Bronchial epithelial cell (primary cell): ENCODE data around the gene TMTC2. TPM values are rescaled to one million over a fixed set of nuclear protein-coding genes. Genes with fewer than 3 reads are reported as not detected.
A peak's percentile ranks its signal among the peaks of the same experiment; 100 is the strongest.

Experiments
- DNase-seq: peaks from one replicate; pipeline ENCODE4 v3.0.0-alpha.2; 2010; ENCODE audit warnings: low read depth
- FAIRE-seq: peaks from 2 replicates; lab custom pipeline; 2011; peaks lifted over from hg19 to GRCh38; lab: Jason Lieb, UNC
- H3K27me3 ChIP-seq: 2 replicates; pipeline ENCODE4 v1.5.1; 2011; ENCODE audit warnings: low read length; ENCODE audit not compliant: control insufficient read depth, insufficient read depth
- H3K36me3 ChIP-seq: 2 replicates; pipeline ENCODE4 v1.5.1; 2011; ENCODE audit warnings: low read length; ENCODE audit not compliant: control insufficient read depth, insufficient read depth
- H3K4me3 ChIP-seq: 2 replicates; pipeline ENCODE4 v1.5.1; 2011; ENCODE audit warnings: mild to moderate bottlenecking, low read depth, low read length, control low read depth
- CTCF ChIP-seq: IDR thresholded peaks from 2 replicates; pipeline ENCODE4 v1.5.1; 2011; ENCODE audit warnings: mild to moderate bottlenecking, moderate library complexity, low read length, control low read depth, inconsistent platforms; ENCODE audit not compliant: insufficient read depth, severe bottlenecking
- total RNA-seq: library from RNA; depleted of rRNA; stranded (reverse); fragments of >200 nt; gene quantifications from 2 replicates; pipeline ENCODE4 v1.2.1, GENCODE V29; 2014

Gene TMTC2
- total RNA-seq, 1 donor from 2014 or later = 10.5 TPM

GRCh38 chr12:82826505-82826904, 139.8 kb downstream of the TMTC2 start:
- Histone ChIP-seq H3K27me3 (no peaks in the 10 kb centered on the region), H3K36me3 (no peaks in the 10 kb centered on the region), H3K4me3 (no peak overlapping the region)
- no peak for DNase-seq
- FAIRE-seq = no peak
- TF ChIP-seq CTCF = no peak

GRCh38 chr12:82832096-82832495, 145.4 kb downstream of the TMTC2 start:
- DNase-seq (no peak), FAIRE-seq (no peak)
- TF ChIP-seq CTCF = no peak
- Histone ChIP-seq H3K36me3 (no peaks in the 10 kb centered on the region), H3K4me3 (no peak overlapping the region), H3K27me3 (no peaks in the 10 kb centered on the region)

GRCh38 chr12:82832981-82833380, 146.3 kb downstream of the TMTC2 start:
- no peak for TF ChIP-seq CTCF
- FAIRE-seq (no peak), DNase-seq (no peak)
- Histone ChIP-seq H3K27me3 (no peaks in the 10 kb centered on the region), H3K4me3 (no peak overlapping the region), H3K36me3 (no peaks in the 10 kb centered on the region)

GRCh38 chr12:82833481-82833880, 146.8 kb downstream of the TMTC2 start:
- Histone ChIP-seq H3K27me3 (no peaks in the 10 kb centered on the region), H3K36me3 (no peaks in the 10 kb centered on the region), H3K4me3 (no peak overlapping the region)
- no peak for TF ChIP-seq CTCF
- no peak for FAIRE-seq
- DNase-seq = no peak

- Histone ChIP-seq H3K27me3 (no peaks in the 10 kb centered on the region), H3K36me3 (no peaks in the 10 kb centered on the region), H3K4me3 (no peak overlapping the region)
- TF ChIP-seq CTCF = no peak
- FAIRE-seq = no peak
- peak; percentile 66 for DNase-seq
Observed at GRCh38 chr12:82835217-82835616, 148.5 kb downstream of the TMTC2 start.

GRCh38 chr12:82838131-82838551, 151.4 kb downstream of the TMTC2 start:
- no peak for TF ChIP-seq CTCF

More at GRCh38 chr12:82838131-82838551, 151.4 kb downstream of the TMTC2 start:
- FAIRE-seq (no peak), DNase-seq (no peak)
- no peak overlapping the region for H3K4me3 ChIP-seq
- H3K27me3 ChIP-seq = no peaks in the 10 kb centered on the region
- H3K36me3 ChIP-seq = no peaks in the 10 kb centered on the region
